Activated T-helper 9 cell treated with anti-CD3 and anti-CD28 coated beads, Interleukin-2, amount 50 U/mL, for 16 hours (primary cell): ENCODE results near the gene COL9A1.

Experiments
- DNase-seq: peaks from one replicate; pipeline ENCODE4 v3.0.0-alpha.2; 2020; ENCODE audit warnings: low read depth

Gene COL9A1

GRCh38 chr6:70171236-70171635 is 131.6 kb downstream of the COL9A1 start:
- DNase-seq, result no peak

DNA sequence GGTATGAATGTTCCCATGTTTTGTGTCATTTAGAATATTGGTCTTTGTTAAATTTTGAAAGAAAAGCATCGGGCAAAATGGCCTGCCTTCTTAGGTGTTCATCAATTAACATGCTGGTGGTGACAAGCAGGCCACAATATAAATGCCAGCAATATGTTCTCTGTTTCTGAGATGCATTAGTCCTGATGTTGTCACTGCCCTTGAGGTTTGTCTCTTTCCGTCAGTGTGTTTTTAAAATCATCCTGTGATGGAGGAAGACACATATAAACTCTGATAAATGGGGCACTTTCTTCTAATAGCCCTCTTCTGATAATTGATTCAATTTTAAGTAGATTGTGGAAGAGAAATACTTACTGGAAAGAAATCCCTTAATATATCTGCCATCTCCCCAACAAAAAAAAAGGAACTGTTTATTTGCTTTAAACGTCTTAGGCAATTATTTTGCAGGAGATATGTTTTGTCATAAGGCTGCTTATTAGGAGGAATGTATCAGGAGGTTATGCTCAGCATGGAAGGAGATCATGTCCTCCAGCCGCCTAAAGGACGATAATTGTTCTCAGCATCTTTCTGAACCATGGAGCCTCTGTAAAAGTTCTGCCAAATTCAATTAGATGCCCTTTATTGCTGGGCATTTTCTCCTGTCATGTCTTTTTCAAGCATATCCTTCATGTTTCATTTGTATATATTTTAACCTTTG is 134.1 kb downstream of the COL9A1 start:
- DNase-seq, result no peak
